GM19438 (cell line): ENCODE data around the gene MYLK4.

ENCODE experiments used
- ATAC-seq: cut with Tn5 transposase; IDR thresholded peaks from one replicate; pipeline ENCODE4 v1.9.1; 2021; ENCODE audit warnings: low read depth; ENCODE audit not compliant: unreplicated experiment

The MYLK4 gene

DNA sequence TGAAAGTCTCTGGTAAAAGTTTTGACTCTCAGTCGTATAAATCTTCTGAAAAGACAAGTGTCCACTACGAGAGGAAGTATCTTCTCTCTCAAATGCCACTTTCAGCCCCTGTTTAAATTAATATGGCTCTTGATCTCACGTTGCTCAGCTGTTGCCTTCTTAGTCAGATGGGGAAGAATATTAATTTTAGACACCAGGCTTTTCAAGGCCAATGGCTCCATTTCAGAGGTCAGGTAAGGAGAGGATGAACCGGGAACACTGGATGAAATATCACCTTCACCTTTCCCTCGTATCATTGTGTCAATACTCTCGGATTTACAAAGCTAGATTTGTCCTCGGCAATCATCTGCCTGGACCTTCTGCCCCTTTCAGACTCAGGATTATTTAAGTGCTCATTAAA lies at the start of gene MYLK4:
Gene MYLK4 (minus strand): TSS at position 91 of the 400 bp plus-strand sequence. CDS start 1,628 bp downstream, outside the sequence.
- ATAC-seq, result no peak

DNA sequence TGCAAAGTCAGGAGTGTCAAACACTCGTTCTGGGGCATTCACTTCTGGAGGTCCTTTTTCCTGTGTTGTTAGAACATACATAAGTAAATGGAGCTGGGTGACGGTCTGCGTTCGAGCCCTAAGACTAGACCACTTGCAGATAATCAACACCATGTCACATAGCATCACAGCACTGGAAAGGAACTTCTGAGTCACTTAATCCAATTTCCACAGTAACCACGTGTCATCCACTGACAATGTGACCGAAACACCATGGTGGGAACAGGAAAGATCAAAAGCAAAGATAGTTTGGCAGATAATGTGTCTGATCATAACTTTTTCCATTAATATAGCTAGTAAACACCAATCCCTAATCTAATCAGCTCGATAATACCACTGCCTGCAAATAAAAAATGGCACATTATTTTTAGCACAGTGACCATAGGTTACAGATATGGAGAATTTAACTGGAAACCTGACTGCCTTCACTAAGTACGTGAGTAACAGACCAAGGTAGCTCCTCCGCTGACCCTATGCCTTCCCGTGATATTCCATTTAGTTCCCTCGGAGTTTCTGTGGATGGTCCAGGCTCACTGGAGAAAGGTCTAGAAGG lies 49.3 kb upstream of the MYLK4 start:
- no peak for ATAC-seq

DNA sequence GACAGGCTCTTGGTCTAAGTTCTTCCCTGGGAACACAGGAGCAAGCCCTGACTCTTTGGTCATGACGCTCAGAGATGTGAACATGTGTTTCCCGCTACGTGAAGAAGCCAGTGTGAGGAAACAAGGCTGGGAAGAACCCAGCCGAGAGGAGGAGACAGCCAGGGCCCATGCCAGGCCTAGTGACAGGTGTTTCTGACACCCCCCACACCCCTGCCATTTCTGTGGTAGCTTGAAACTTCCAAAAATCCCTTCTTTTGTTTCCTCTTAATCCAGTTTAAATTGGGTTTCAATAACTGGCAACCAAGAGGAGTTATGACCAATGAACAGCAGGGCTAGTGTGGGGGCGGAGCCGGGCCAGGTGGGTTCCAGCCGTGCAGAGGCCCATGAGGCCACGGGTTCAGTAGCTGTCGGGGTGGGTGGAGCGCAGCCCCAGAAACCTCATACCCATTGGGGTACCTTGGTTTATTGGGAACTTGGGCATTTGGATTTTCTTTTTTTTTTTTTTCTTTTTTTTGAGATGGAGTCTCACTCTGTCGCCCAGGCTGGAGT lies 47.9 kb upstream of the MYLK4 start:
- no peak for ATAC-seq

DNA sequence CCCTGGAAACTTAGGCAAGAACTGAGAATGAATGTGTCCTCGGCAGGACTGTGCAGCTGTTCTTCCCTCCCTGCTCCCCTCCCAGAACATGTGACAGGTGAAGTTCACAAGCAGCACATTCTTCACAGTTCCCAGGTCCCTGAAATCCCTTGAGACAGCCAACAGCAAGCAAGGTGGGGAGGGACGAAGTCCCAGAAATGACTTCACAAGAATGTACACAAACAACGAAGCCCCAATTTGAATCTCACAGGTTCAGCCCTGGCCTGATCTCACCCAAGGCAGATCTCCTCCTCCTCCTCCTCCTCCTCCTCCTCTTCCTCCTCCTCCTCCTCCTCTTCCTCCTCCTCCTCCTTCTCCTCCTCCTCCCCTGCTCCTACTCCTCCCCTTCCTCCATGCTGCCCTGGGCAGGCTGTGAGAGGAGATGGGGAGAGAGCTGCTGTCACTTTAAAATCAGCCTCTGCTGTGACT lies 46.9 kb upstream of the MYLK4 start:
- no peak for ATAC-seq

DNA sequence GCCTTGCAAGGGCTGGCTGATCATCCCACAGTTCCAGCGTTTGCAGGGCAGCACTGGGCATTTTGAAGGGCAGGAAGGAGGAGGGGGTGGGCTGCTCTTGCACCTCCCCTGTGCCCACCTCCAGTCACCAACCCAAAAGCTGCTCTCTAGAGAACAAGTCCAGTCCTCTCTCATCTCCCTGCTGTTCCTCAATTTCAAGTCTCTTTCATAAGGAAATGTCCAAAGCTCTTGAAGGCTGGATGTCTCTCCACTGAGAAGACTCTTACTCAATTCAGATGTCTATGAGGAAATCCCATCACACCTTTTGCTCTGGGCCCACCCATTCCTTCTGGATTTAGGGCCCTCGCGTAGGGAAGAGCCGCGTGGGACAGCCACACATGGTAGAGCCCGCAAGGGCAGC lies 46.1 kb upstream of the MYLK4 start:
- no peak for ATAC-seq

DNA sequence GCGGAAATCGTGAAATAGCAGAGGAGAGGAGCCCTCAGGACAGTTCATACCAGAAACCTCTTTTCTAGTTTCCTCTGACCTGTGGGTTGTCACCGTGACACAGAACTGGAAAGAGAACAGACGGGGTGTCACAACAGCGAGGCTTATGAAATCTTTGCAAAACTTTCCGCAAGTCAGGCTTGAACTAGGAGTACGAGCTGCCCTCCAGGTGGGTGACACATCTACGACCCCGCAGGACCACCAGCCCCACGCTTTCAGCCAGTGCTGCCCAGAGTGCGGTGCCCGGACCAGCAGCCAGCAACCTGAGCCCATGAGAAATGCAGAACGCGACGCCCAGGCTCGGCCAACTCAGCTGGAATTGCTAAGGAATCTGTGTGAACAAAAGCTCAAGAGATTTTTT lies 45.2 kb upstream of the MYLK4 start:
- ATAC-seq, result no peak

DNA sequence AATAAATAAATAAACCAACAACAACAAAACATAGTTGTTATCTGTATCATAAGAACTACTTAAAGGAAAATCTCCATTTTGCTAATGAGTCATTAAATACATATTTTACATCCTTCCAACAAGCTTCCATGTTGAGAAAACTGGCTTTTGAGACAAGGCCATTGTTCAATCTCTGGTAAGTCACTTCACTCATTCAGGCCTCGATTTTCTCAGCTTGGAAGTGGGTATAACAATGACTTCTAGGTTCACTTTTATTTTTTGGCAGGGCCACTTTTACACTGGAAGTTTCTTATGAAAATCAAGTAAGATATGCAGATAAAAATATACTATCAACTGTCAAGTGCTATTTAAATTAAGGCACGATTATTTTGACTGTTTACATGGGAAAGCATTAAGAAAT lies 44.4 kb upstream of the MYLK4 start:
- no peak for ATAC-seq

DNA sequence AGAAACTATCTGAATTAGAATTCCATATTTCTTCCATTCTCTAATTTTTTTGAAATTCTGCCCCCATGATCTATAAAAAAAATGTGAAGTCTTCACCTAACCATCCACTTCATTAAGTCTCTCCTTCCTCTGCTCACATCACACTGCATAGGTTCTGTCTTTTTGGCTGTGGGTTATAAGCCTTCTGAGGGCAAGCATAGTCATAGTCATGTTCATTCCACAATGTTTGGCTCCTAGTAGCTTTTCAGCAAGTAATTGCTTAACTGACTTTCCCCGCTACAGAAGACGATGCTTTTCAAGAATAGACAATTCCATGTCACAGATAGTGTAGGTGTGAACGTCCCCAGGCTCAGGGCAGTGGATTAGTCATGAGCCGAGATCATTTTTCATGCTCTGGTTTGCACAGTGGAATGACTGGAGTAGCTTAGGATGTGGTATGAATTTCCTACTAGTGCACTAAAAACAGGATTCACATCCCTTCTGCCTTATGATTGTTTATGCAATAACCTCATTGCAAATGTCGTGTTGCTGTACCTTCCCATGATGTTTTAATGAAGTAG lies 43.5 kb upstream of the MYLK4 start:
- no peak for ATAC-seq

DNA sequence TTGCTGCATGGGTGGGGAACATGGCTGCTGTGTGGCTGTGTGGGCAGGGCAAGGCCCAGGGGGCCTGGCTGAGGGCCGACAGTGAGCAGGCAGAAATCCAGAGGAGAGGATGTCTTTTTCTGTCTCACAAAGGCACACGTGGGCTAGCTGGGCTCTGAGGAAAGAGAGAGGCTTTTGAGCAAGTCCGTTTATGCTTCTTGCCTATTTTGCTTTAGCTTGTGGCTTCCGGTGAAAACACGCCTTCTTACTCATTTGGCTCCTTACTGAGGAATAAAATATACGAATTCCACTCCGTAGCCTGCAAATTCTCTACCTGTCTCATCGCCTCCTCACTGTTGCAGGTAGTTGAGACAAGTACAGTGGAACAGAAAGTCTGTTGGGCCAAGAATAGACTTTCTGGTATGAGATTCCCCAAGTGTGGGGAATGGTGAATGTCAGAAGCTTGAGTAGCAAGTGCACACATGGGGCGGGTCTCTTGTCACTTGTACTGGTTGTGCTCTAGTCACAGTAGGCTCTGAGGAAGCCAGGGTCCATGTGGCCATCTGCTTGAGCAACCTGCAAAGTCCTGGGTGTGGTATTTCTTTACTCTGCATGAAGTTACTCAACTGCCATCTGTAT lies 42.9 kb upstream of the MYLK4 start:
- no peak for ATAC-seq

DNA sequence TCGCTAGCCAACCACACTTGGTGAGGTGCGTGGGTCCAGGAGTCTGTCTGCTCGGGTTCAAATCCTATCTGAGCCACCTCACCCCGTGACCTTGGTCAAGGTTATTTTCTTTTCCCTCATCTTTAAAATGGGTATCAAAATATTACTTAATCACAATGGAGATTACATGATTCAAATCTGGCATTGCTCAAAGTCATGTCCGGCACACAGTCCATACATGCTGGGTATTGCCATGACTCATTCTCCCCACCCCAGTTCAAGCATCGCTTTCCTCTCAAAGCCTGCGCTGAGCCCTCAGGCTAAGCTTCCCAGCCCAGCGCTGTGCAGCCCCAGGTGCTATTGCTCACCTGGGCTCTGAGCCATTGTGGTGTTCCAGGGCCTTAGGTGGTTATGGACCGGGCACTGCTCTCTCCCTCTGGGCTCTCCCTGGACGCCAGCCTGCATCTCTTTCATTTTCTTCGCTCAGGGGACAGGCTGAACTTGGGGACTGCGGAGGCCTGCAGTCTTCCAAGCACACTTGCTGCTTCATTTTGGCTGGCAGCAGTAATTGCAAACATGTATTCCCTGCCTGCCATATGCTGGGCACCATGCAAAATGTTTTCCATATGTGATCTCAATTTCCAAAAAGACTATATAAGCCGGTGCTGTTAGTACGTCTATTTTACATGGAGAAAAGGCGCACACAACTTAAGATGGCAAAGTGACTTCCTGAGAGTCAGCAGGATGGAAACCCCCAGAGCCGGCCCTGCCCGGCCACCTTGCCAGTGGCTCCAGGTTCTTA lies 41.8 kb upstream of the MYLK4 start:
- ATAC-seq, result no peak

DNA sequence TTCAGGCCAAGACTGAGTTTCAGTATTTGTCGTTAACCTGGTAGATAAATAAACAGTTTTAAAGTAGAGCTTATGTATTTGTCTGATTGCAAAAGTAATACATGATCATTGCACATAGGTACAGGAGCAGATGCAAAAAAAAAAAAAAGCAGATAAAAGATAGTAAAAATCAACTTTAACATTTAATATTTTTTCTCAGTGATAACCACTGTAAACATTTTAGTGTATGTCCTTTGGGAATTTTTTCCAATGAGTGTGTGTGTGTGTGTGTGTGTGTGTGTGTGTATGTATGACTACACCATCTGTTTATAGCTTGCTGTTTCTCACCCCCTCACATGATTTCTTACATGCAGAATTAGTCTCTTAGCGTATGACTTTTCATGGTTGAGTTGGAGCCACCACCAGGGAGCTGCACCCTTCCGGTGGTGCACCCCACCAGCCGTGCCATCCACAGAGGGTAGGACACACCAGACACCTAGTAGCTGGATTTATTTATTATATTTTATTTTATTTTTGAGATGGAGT lies 40.8 kb upstream of the MYLK4 start:
- ATAC-seq, result no peak

DNA sequence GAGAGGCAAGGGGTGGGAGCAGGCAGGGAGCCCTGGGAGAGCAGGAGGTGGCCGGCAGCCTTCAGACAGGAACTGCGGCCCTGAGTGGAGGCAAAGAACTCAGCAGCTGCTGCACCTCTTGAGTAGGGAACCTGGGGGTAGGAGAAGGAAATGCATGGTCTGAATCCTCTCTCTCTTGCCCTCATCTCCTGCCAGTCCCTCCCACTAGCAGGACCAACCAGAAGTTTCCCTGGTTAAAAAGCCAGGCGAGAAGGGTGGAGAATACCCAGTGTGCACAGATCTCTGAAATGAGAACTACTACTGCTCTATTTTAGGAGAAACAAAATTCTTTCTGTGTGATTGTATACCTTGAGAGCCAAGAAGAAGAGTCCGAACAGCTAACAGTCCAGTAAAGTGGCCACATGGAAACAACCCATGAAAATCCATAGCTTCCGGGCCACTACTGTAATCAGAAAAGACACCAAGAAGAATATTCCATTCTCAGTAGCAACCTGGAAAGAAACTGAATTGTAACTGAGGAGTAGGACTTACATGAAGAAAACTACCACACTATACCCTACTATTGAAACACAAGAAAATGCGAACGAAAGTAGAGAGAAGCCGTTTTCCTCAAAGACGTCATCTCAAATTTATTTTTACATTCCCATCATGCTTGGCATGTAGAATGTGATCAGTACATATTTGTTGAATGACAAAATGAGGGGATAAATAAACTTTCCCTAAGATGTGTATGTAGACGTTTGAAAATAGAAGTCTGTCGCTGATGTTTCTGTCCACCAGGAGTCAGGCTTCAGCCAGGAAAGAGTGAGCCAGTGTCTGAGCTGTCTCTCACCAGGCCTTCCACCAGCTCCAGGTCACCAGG lies 40.1 kb upstream of the MYLK4 start:
- no peak for ATAC-seq

DNA sequence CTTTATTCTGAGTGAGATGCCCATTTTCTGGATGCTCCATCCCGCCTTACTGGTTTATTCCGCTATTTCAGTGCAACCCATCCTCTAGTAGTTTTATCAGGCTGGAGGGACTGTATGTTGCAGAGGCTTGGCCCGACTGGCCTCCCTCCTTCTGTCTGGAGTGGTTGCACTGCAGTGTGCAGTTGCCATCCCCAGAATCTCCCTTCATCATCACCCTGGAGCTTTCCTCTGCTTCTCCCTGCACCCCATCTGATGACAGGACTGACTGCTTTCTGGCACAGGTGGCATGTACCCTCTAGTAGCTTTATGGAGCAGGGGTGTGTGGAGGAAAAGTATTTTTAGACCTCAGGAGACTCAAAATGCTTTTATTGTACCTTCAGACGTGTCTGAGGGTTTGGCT lies 35.5 kb upstream of the MYLK4 start:
- ATAC-seq, result no peak

DNA sequence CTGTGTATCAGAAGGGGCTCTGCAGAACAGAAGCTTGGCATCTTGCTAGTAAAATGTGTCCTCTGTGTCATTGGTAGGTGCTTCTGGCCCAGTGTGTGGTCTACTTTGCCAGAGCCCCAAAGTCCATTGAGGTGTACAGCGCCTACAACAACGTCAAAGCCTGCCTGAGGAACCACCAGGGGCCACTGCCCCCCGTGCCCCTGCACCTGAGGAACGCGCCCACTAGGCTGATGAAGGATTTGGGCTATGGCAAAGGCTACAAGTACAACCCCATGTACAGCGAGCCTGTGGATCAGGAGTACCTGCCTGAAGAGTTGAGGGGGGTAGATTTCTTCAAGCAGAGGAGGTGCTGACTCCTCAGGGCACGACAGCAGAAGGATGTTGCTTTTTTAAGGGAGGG lies 34.2 kb upstream of the MYLK4 start:
- no peak for ATAC-seq

DNA sequence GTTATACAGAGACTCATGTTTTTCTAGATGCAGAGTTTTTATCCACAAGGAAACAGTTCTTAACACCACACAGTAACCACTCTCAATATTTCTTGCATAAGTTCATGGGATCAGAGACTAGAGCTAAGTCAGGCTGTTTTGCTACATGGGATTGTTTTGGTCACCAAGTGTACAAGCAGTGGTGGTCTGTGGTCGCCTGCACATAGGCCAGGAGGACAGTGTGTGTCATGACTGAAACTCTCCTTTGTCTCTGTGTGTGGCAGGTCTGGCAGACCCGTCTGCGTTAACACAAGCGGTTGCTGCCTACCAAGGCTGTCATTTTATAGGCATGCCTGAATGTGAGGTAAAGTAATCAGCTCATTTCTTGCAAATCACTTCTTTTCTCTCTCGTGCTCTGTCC lies 33.3 kb upstream of the MYLK4 start:
- ATAC-seq, result no peak

DNA sequence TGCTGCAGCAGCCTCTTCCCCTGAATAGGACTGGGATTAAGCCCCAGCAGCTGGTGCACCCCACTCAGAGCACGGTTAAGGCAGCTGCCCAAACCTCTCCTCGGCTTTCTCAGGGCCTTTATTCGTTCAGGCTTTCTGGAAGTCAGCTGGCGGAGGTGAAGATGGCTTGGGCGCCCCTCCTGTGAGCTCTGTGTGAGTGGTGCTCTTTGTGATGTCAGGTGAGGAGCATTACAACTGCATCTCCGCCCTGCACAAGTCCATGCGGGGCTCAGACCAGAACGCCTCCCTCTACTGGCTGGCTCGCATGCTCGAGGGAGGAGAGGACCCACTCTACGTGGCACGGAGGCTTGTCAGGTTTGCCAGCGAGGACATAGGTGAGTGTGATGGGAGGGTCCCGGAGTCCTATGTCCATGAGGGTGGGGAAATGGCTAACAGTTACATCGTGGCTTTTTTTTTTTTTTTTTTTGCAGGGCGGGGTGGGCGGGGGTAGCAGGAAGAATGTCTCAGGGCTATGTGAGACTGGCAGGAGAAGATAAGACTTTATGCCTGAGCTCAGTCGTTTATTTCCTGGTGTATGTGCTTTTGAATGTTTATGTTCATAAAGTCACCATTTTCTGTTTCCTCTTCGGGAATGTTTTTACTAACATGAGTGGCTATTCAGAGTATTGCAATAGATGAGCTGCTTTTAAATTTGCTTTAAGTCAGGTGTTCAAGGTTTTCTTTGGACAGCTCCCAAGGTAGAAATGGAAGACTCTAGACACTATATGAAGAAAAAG lies 32.7 kb upstream of the MYLK4 start:
- no peak for ATAC-seq

DNA sequence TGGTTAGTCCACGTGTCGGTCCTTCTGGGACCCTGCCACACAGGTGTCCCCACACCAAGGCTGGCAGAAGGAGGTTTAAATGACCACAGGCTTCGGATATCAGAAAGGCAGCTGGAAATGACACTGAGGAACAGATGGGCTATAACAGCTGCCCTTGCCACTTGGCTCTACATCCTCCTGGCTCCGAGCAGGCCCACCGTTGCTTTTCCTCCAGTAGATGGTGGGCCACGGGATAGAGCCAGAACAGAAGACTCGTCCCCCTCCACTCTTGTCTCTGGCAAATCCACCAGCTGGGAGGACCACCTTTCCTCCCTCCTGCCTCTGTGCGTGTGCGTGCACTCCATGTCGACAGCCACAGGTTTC lies 32.1 kb upstream of the MYLK4 start:
- no peak for ATAC-seq

DNA sequence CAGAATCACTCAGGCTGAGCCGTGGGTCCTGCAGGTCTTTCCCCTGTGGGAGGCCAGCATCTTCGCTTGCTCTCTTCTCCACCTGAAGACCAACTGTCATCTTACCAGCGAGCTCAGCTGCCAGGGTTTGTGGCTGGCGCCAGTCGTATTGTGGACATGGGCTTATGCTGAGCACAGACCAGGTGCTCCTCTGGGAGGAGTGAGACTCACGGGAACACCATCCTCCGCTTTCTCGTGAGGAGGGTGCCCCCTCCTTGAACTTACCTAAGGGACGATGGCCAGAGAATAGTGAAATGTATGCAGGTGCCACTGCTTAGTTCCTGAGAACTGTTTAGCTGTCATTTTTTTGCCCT lies 31.6 kb upstream of the MYLK4 start:
- no peak for ATAC-seq

DNA sequence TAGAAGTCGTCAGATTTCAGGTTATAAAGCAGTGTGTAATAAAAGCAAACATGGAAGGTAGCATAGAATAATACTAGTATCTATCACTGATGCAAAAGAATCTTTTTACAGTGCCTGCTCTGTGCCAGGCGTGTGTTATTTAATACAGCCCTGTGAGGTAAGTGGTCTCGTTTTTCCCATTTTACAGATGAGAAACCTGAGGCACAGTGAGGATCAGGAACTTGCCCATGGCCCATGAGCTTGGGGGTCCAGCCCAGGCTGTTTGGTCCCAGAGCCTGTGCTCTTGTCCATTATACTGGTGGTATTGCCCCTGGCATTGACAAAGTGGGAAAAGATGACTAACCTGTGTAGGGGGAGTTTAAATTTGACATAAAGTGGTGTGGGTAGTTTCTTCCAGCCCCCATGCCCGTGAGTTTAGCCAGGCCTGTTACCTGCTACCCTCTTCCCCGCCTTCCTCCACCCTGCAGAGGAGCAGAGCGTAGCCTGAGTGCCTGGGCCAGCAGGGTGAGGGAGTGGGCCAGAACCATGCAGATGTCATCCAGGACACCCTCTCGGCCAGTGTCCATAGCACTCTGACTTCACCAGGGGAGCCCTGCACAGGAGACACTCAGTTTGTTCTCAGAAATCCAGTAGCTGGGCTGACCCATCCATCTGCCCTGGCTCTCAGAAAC lies 31.1 kb upstream of the MYLK4 start:
- ATAC-seq, result no peak
